GM12891 (cell line): Measurements from ENCODE around the gene VGLL4.

Source experiments
- PAX5 ChIP-seq: IDR thresholded peaks from 2 replicates; pipeline ENCODE4 v1.6.1; 2011; ENCODE audit warnings: low read length, moderate library complexity, mild to moderate bottlenecking; ENCODE audit not compliant: insufficient read depth, severe bottlenecking
- POLR2A ChIP-seq: IDR thresholded peaks from 2 replicates; pipeline ENCODE4 v1.6.1; 2011; ENCODE audit warnings: low read depth, low read length, control low read depth
- POLR2AphosphoS5 ChIP-seq: IDR thresholded peaks from 2 replicates; pipeline ENCODE4 v1.6.1; 2011; ENCODE audit warnings: low read depth, low read length, control low read depth
- POU2F2 ChIP-seq: IDR thresholded peaks from 2 replicates; pipeline ENCODE4 v1.6.1; 2011; ENCODE audit warnings: low read depth, mild to moderate bottlenecking, control low read depth, low read length, moderate library complexity
- SPI1 ChIP-seq: IDR thresholded peaks from 2 replicates; pipeline ENCODE4 v1.6.1; 2011; ENCODE audit warnings: low read depth, low read length, control low read depth
- TAF1 ChIP-seq: IDR thresholded peaks from 2 replicates; pipeline ENCODE4 v1.6.1; 2011; ENCODE audit warnings: low read depth, low read length, control low read depth

GRCh38 chr3:11541321-11542303, 102.1 kb downstream of the VGLL4 start:
- TF ChIP-seq SPI1 (no peak), POLR2A (no peak), POU2F2 (no peak), POLR2AphosphoS5 (no peak), TAF1 (no peak), PAX5 (no peak)
